ENCODE measurements around the gene TREML2.

The TREML2 gene

GRCh38 chr6:41170547-41171160, 30.3 kb downstream of the TREML2 start:
- Histone ChIP-seq H3K27me3 (ENCODE audit: insufficient read depth, low read length) (0 out of 2 replicates have a peak, but pooled peaks cover 3% of the 10 kb centered on the region), H3K4me1 (ENCODE audit: insufficient read depth, low read length, severe bottlenecking) (no peaks in the 10 kb centered on the region), H4K20me1 (ENCODE audit: insufficient read depth, low read length) (no peaks in the 10 kb centered on the region), H3K9ac (ENCODE audit: low read length) (no peak overlapping the region), H3K36me3 (ENCODE audit: insufficient read depth, low read length) (no peaks in the 10 kb centered on the region), H2AFZ (ENCODE audit: low read length) (no peak overlapping the region), H3K4me3 (ENCODE audit: low read depth, low read length, poor library complexity, severe bottlenecking) (no peak overlapping the region), H3K9me2 (ENCODE audit: low read depth, low read length) (no peaks in the 10 kb centered on the region), H3K79me2 (ENCODE audit: insufficient read depth, low read length) (no peaks in the 10 kb centered on the region), H3K4me2 (ENCODE audit: low read length) (no peak overlapping the region), H3K27ac (ENCODE audit: low read depth, low read length, poor library complexity, severe bottlenecking) (no peak overlapping the region), H3F3A (ENCODE audit: insufficient read depth, low read length) (no peaks in the 10 kb centered on the region), H3K9me3 (ENCODE audit: low read length) (no peaks in the 10 kb centered on the region)
- no peak for TF ChIP-seq CTCF (IDR thresholded peaks at IDR 0.05; ENCODE audit: low read length)
- TF ChIP-seq EZH2 (IDR thresholded peaks at IDR 0.05; ENCODE audit: borderline replicate concordance, low read length): no peak

- no peaks in the 10 kb centered on the region for H3K9me2 ChIP-seq (ENCODE audit: low read depth, low read length)
Measured at GRCh38 chr6:41167173-41167963, 33.6 kb downstream of the TREML2 start.

GRCh38 chr6:41164551-41165120, 36.3 kb downstream of the TREML2 start:
- H2AFZ ChIP-seq (ENCODE audit: low read length): no peak overlapping the region
- H3K4me1 ChIP-seq (ENCODE audit: insufficient read depth, low read length, severe bottlenecking): no peaks in the 10 kb centered on the region
- H3F3A ChIP-seq (ENCODE audit: insufficient read depth, low read length): no peaks in the 10 kb centered on the region
- no peak overlapping the region for H3K9ac ChIP-seq (ENCODE audit: low read length)
- TF ChIP-seq EZH2 (IDR thresholded peaks at IDR 0.05; ENCODE audit: borderline replicate concordance, low read length): no peak
- no peak for TF ChIP-seq CTCF (IDR thresholded peaks at IDR 0.05; ENCODE audit: low read length)
- H3K27ac ChIP-seq (ENCODE audit: low read depth, low read length, poor library complexity, severe bottlenecking): no peak overlapping the region
- H3K27me3 ChIP-seq (ENCODE audit: insufficient read depth, low read length): 0 out of 2 replicates have a peak, but pooled peaks cover 4% of the 10 kb centered on the region
- no peaks in the 10 kb centered on the region for H3K9me2 ChIP-seq (ENCODE audit: low read depth, low read length)
- H3K36me3 ChIP-seq (ENCODE audit: insufficient read depth, low read length): no peaks in the 10 kb centered on the region
- no peak overlapping the region for H3K4me3 ChIP-seq (ENCODE audit: low read depth, low read length, poor library complexity, severe bottlenecking)
- H3K79me2 ChIP-seq (ENCODE audit: insufficient read depth, low read length): no peaks in the 10 kb centered on the region
- H3K4me2 ChIP-seq (ENCODE audit: low read length): no peak overlapping the region
- no peaks in the 10 kb centered on the region for H3K9me3 ChIP-seq (ENCODE audit: low read length)
- H4K20me1 ChIP-seq (ENCODE audit: insufficient read depth, low read length): no peaks in the 10 kb centered on the region

More at GRCh38 chr6:41167173-41167963, 33.6 kb downstream of the TREML2 start:
- Histone ChIP-seq H3F3A (ENCODE audit: insufficient read depth, low read length) (no peaks in the 10 kb centered on the region), H4K20me1 (ENCODE audit: insufficient read depth, low read length) (no peaks in the 10 kb centered on the region), H3K27me3 (ENCODE audit: insufficient read depth, low read length) (no peaks in the 10 kb centered on the region), H3K9me3 (ENCODE audit: low read length) (no peaks in the 10 kb centered on the region), H2AFZ (ENCODE audit: low read length) (no peak overlapping the region), H3K4me1 (ENCODE audit: insufficient read depth, low read length, severe bottlenecking) (no peaks in the 10 kb centered on the region), H3K4me2 (ENCODE audit: low read length) (no peak overlapping the region), H3K9ac (ENCODE audit: low read length) (no peak overlapping the region), H3K79me2 (ENCODE audit: insufficient read depth, low read length) (no peaks in the 10 kb centered on the region), H3K36me3 (ENCODE audit: insufficient read depth, low read length) (no peaks in the 10 kb centered on the region), H3K4me3 (ENCODE audit: low read depth, low read length, poor library complexity, severe bottlenecking) (no peak overlapping the region), H3K27ac (ENCODE audit: low read depth, low read length, poor library complexity, severe bottlenecking) (no peak overlapping the region)
- no peak for TF ChIP-seq EZH2 (IDR thresholded peaks at IDR 0.05; ENCODE audit: borderline replicate concordance, low read length)
- no peak for TF ChIP-seq CTCF (IDR thresholded peaks at IDR 0.05; ENCODE audit: low read length)
